Measurements from ENCODE around the gene HTR4.
"Not testable (repeated sequence)": the region's sequence is repeated elsewhere in the genome, so short reads cannot be mapped to it uniquely, and the experiment has no call there.

HTR4 gene

GRCh38 chr5:148683651-148684050, 29.3 kb upstream of the HTR4 start:
- DNase-seq (ENCODE audit: insufficient read length, low spot score) (no peak), FAIRE-seq (no peak)

DNA sequence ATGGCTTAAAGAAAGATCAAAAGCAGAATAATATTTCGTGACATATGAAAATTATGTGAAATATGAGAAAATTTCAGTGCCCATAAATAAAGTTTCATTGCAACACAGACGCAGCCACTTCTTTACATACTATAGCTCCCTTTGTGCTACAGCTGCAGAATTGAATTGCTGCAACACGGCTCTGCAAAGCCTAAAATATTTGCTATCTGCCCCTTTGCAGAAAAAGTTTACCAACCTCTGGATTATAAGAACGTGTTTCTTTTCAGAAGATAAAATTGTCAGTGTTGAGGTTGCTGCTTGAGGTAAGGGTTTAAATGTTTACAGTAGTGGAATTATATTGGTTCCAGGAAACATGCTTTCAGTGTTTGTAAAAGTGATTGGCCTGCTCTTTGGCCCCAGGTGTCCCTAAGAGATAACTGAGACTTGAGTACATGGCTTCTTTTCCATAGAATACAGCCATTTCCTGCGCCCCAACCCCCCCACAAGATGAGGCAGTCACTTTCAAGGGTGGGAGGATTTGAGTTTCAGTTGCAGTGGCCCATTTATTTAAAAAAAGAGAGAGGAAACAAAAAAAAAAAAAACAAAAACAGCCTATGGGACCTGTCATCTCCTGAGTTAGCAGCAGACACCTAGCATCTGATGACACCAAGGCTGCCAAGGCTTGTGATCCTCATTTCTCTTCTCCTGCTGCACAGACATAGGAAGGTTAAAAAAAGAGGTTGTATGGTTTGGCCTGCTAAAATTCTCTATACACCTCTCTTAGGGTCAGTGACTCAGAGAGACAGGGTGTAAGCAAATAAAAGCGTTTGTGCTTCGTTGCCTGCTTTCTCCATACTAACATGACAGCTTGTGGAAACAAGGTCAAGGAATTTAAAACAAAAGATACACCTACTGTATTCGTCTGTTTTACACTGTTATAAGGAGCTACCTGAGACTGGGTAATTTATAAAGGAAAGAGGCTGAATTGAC, 28.0 kb upstream of the HTR4 start:
- FAIRE-seq = no peak
- TF ChIP-seq POLR2A (IDR thresholded peaks at IDR 0.05; ENCODE audit: low read depth, low read length) = no peak

More at GRCh38 chr5:148683651-148684050, 29.3 kb upstream of the HTR4 start:
- no peak for TF ChIP-seq POLR2A (IDR thresholded peaks at IDR 0.05; ENCODE audit: low read depth, low read length)

DNA sequence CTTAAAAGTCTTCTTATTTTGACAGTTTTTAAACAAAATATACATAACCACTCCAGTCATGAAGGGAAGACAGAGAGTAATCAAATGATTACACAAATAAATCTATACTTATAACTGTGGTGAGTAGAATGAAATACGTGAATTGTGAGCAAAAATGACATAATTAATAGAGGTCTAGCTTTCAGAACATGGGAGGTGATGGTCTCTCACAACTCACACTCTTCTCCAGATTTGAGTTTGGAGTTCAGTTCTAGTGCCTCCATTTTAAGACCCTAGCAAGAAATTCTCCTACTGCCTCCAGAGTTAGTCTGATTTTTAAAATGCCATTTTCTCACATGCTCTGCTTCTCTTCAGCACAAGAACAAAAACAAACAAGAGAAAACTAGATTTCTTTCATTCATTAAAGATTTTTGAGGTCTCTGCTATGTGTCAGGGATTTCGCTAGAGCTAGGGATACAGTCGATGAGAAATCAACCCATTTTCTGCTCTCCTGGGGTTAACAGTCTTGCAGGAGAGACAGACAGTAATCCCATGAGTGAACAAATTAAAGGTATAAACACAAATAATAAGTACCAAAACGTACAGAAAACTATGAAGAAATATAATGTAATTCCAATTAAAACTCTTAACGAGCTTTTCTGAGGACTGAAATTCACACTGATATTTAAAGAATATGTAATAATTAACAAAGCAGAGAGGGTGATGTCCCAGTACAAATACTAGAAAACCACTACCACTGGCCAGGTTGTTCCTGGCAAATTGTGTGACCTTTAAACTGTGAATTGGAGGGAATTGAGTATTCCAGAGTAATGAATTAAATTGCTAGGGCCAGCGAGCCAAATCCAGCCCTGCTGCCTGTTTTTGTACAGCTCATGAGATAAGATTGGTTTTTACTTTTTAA, 27.1 kb upstream of the HTR4 start:
- TF ChIP-seq POLR2A (IDR thresholded peaks at IDR 0.05; ENCODE audit: low read depth, low read length) = no peak
- DNase-seq (ENCODE audit: insufficient read length, low spot score) = no peak
- FAIRE-seq = no peak

More for the DNA sequence above, 28.0 kb upstream of the HTR4 start:
- no peak for DNase-seq (ENCODE audit: insufficient read length, low spot score)

- not testable (repeated sequence) for DNase-seq (ENCODE audit: insufficient read length, low spot score); FAIRE-seq
These were observed 19.4 kb upstream of the HTR4 start for GRCh38 chr5:148673704-148674103.

DNA sequence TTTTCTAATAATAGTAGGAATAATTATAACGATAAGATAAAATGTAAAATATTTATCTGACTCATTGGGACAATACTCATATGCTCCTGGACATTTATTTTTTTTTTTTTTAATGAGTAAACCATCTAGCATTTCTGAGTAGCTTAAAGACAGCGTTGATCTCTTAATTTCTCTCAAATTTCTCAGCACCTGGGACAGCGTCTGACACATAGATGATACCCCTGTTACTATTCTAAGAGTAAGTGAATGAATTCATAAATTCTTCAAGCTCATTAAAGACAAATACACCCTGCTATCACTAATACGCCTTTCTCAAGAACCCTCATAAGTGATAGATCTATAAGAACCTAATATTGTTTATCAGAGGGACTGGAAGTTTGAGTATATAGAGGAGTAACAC, 12.0 kb upstream of the HTR4 start:
- TF ChIP-seq POLR2A (IDR thresholded peaks at IDR 0.05; ENCODE audit: low read depth, low read length) = no peak
- FAIRE-seq (no peak), DNase-seq (ENCODE audit: insufficient read length, low spot score) (no peak)

DNA sequence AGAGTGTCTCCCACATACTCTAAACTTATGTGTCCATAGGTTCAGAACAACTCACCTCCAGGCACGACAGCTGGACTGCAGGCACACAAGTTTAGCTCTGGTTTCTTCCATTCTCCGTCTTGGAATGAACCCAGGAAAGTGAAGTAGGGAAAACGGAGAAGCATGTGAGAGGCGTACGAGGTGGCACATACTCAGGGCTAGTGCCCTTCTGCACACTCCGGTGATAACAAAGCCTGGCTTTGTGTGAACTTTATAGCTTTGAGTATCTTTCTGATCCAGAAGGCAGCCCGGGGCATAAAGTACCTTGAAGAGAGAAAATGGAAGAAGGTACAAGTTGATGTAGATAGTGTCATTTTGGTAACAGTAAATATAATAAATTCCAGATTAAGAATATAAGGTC, 11.1 kb upstream of the HTR4 start:
- TF ChIP-seq POLR2A (IDR thresholded peaks at IDR 0.05; ENCODE audit: low read depth, low read length) = no peak
- DNase-seq (ENCODE audit: insufficient read length, low spot score) (no peak), FAIRE-seq (no peak)

DNA sequence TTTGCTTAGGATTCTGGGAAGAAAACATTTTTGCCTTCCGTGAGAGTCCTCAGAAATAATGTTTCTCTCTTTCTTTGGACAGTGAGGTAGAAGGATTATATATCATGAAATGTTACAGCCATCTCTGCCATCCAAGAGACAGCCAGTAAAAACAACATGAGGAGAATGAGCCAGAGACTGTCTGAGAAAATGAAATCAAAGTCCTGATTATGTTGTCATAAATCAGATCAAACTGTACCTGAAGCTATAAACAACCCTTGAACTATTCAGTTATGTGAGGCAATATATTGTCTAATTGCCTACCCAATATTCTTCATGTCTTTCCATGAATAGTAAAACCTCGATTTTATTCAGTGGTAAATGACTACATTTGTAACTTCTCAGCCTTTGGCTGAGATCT, 9.2 kb upstream of the HTR4 start:
- no peak for FAIRE-seq
- no peak for TF ChIP-seq POLR2A (IDR thresholded peaks at IDR 0.05; ENCODE audit: low read depth, low read length)

DNA sequence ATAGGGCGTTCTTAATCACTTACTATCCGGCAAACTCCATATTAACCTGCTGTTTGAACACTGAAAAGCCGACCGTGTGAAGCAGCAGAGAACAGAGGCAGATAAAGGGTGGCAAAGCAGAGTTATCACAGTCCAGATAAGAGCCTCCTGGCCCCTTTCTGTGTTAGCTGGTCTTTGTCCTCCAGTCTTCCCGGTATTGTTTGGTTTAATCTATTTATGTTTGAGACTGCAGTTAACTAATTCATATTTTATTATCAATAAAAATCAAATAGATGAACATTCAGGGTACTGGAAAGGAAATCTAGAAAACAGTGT, 6.0 kb upstream of the HTR4 start:
- DNase-seq (ENCODE audit: insufficient read length, low spot score) = no peak
- no peak for TF ChIP-seq POLR2A (IDR thresholded peaks at IDR 0.05; ENCODE audit: low read depth, low read length)
- no peak for FAIRE-seq

More for the DNA sequence above, 9.2 kb upstream of the HTR4 start:
- DNase-seq (ENCODE audit: insufficient read length, low spot score) = no peak

DNA sequence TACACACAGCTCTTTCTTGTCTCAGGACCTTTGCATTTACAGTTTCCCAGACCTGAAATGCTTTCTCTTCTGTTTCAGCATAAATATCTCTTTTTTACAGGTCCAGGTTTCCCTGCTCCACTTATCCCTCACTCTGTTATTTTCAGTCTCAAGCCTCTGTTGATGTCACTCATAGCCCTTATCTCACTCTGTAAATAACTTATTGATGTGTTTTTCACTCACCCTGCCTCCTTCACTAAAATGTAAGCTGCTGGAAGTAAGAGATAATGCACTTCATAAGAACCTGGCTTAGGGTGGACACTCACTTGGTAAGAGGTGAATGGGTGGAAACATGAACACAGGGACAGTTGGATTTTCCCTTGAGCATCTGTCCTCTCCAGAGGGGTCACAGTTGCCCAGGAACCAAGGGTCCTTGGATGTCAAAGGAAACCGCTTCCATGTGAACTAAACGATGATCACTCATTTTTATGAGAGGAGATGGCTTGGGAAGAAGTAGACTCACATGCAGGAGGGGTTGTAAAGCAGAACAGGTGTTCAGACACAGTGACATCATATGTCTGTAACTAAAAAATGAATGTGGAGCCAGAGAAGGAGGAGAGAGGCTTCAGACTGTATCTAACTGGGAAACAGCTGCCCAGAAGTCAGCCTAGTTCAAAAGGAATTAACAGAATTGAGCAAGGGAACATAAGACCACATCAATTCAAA, 5.5 kb upstream of the HTR4 start:
- no peak for TF ChIP-seq POLR2A (IDR thresholded peaks at IDR 0.05; ENCODE audit: low read depth, low read length)
- FAIRE-seq (no peak), DNase-seq (ENCODE audit: insufficient read length, low spot score) (no peak)

GRCh38 chr5:148653291-148653835, 964 bp downstream of the HTR4 start:
- no peak for FAIRE-seq
- no peak for DNase-seq (ENCODE audit: insufficient read length, low spot score)
- TF ChIP-seq POLR2A (IDR thresholded peaks at IDR 0.05; ENCODE audit: low read depth, low read length) = no peak

DNA sequence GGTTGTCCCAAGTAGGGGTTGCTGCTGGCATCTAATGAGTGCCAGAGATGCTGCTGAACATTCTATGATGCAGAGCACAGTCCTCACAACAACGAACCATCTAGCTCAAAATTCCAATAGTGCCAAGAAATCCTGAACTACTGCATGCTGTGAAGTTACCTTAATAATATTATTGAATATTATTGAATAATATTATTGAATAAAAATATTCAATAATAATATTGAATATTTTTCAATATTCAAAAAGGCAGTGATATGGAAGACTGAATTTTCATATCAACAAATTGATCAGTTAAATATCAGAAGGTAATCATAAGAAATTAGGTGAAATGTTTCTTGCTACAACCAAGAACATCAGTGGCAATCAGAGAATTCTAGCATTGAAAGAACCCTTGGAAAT, 2.8 kb downstream of the HTR4 start:
- DNase-seq (ENCODE audit: insufficient read length, low spot score) = no peak
- FAIRE-seq = no peak
- no peak for TF ChIP-seq POLR2A (IDR thresholded peaks at IDR 0.05; ENCODE audit: low read depth, low read length)

- no peak for FAIRE-seq
- DNase-seq (ENCODE audit: insufficient read length, low spot score) = no peak
- TF ChIP-seq POLR2A (IDR thresholded peaks at IDR 0.05; ENCODE audit: low read depth, low read length) = no peak
These were observed 8.8 kb downstream of the HTR4 start for GRCh38 chr5:148645527-148645926.

GRCh38 chr5:148641735-148642134, 12.6 kb downstream of the HTR4 start:
- FAIRE-seq = no peak
- DNase-seq (ENCODE audit: insufficient read length, low spot score) = no peak
- TF ChIP-seq POLR2A (IDR thresholded peaks at IDR 0.05; ENCODE audit: low read depth, low read length) = no peak

- DNase-seq (ENCODE audit: insufficient read length, low spot score) (no peak), FAIRE-seq (no peak)
- no peak for TF ChIP-seq POLR2A (IDR thresholded peaks at IDR 0.05; ENCODE audit: low read depth, low read length)
These were observed 13.9 kb downstream of the HTR4 start for GRCh38 chr5:148640471-148640870.

All from H54 (cell line).